CD4-positive, alpha-beta T cell treated with Interleukin-12 subunit alpha and Interleukin-12 subunit beta, for 1 hour (primary cell): ENCODE results near the gene ECHDC3.
A peak's percentile ranks its signal among the peaks of the same experiment; 100 is the strongest.
"Not testable (repeated sequence)": the region's sequence is repeated elsewhere in the genome, so short reads cannot be mapped to it uniquely, and the experiment has no call there.

Experiments
- DNase-seq: peaks from one replicate; pipeline ENCODE4 v3.0.0-alpha.2; 2020

ECHDC3 gene, protein sequence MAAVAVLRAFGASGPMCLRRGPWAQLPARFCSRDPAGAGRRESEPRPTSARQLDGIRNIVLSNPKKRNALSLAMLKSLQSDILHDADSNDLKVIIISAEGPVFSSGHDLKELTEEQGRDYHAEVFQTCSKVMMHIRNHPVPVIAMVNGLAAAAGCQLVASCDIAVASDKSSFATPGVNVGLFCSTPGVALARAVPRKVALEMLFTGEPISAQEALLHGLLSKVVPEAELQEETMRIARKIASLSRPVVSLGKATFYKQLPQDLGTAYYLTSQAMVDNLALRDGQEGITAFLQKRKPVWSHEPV

DNA sequence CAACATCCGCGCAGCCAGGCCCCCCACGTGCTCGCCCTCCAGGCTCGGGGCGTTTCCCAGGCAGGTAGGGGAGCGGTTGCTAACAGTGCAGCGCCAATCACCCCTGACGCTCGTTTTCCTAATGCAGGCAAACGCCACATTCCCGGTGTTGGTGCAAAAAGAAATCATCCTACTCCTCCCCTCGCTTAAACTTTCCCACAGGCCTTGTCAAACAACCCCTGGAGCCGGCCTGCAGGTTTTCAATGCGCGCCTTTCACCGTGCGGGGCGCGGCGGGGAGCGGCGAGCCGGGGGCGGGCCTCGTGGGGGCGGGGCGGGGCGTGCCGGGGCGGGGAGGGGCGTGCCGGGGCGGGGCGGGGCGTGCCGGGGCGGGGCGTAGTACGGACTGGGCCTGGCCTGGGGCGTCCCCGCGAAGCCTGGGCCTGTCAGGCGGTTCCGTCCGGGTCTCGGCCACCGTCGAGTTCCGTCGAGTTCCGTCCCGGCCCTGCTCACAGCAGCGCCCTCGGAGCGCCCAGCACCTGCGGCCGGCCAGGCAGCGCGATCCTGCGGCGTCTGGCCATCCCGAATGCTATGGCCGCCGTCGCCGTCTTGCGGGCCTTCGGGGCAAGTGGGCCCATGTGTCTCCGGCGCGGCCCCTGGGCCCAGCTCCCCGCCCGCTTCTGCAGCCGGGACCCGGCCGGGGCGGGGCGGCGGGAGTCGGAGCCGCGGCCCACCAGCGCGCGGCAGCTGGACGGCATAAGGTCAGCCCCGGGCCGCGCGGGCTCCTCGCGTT is at the start of gene ECHDC3:
Gene ECHDC3 (plus strand): TSS at position 374 of the 770 bp plus-strand sequence. CDS start 195 bp downstream, at position 569.
- peak; percentile 21 for DNase-seq

DNA sequence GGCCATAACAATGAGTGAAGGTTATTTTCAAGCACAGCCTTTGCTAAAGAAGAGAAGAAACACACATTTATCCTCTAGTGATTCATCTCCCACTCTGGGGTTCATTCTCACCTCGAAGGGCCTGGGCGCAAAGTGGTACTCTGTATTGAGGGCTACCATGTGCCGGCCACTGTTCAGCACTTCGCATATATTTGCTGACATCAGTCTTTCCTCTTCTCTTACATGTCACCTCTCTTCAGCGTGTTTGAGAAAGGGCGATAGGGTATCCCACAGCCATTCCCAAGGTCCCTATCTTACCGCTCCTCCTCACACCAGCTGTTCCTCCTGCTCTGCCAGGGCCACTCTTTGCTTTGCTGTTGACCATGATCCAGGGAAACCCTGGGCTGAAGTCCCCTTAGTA is 48.8 kb upstream of the ECHDC3 start:
- no peak for DNase-seq

GRCh38 chr10:11695779-11696178 is 46.4 kb upstream of the ECHDC3 start:
- no peak for DNase-seq

- no peak for DNase-seq
Observed at GRCh38 chr10:11697718-11698527, 44.3 kb upstream of the ECHDC3 start.

DNA sequence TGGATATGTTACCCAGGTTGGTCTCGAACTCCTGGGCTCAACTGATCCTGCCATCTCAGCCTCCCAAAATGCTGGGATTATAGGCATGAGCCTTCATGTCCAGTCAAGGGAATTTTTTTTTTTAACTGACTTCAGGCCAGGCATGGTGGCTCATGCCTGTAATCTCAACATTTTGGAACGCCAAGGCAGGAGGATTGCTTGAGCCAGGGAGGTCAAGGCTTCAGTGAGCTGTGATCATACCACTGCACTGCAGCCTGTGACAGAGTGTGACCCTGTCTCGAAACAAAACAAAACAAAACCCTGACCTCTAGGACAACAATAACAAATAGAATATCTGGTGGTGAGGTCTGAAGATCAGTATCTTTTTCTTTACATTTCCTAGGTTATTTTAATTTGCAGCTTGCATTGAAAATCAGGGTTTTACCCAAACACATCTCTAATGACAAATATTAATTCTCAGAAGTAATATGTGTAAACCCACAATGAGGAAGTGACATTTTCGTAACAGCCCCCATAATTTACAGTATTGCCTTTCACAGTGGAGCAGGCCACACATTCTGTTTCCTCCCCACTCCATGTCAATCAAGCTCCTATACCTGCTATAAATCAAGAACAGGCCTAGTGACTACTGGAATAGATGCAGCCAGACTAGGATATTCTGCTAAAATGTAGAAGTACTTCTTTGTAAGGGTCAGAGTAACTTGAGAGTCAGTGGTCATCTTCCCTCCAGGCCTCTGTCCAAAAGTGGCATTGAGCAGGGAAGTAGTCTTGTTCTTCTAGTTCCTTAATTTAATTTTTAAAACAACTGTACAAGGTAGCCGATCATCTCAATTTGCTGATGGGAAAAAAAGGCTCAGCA is 43.3 kb upstream of the ECHDC3 start:
- DNase-seq = no peak

- DNase-seq = no peak
Observed at GRCh38 chr10:11699550-11700097, 42.6 kb upstream of the ECHDC3 start.

DNA sequence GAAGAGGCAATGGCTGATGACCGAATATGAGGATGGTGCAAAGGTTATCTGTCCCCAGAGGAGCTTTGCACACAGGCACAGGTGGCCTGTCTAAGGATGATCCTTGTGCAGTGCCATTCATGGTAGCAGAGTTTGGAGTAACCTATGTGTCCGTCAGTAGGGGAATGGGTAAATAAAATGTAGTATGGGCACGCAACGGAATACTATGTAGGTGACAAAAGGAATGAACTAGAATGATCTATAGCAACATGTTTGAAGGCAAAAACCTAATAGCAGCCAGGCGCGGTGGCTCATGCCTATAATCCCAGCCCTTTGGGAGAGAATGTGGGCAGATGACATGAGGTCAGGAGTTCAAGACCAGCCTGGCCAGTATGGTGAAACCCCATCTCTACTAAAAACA is 41.6 kb upstream of the ECHDC3 start:
- no peak for DNase-seq

DNA sequence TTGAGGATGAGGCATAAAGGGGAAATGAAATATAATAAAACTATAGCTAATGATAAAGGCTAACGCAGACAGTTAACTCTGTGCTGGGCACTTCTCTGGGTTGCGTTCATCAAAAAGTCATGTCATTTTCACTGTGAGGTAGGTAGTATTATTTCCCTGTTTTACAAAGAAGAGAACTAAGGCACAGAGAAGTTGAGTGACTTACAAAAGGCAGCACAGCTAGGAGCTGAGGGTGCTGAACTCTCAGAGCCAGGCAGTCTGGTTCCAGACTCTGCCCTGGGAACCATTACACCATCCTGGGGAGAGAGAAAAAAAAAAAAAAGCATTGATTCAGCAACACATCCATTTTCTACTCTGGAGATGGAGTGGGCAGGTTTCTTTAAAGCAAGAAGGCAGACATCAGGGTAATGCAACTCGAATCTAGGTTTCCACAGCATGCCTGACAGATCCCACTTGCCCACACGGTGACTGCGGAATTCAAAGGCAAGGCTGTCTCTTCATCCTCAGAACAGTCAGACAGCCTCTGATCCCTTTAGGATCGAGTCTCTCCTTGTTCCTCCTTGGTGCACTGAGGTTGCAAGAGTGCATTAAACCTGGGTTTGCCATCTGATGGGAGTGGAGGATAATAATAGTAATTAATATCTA is 40.6 kb upstream of the ECHDC3 start:
- no peak for DNase-seq

DNA sequence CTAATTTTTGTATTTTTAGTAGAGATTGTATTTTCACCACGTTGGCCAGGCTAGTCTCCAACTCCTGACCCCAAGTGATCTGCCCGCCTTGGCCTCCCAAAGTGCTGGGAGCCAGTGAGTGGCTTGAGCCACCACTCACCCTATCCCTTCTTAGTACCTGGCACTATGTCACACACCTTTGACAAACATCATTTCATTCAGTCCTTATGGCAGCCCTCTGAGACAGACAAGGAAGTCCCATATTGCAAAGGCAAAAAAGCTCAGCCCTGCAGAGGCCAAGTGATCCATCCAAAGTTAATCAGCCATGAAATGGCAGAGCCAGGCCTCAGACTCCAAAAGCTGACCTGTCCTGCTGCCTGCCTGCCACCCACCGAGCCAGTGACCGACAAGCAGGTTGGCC is 39.9 kb upstream of the ECHDC3 start:
- DNase-seq = no peak

DNA sequence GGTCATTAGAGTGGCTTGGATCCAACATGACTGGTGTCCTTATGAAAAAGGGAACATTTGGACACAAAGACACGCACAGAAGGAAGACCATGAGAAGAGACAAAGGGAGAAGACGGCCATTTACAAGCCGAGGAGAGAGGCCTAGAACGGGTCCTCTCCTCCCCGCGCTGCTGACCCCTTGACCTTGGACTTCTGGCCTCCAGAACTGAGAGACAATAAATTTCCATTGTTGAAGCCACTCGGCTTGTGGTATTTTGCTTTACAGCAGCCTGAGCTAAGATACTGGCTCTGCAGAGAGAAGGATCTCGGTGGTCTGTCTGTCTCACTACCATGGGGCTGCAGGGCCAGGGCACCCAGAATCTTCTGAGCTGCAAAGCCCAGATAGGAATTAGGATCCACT is 38.1 kb upstream of the ECHDC3 start:
- no peak for DNase-seq

DNA sequence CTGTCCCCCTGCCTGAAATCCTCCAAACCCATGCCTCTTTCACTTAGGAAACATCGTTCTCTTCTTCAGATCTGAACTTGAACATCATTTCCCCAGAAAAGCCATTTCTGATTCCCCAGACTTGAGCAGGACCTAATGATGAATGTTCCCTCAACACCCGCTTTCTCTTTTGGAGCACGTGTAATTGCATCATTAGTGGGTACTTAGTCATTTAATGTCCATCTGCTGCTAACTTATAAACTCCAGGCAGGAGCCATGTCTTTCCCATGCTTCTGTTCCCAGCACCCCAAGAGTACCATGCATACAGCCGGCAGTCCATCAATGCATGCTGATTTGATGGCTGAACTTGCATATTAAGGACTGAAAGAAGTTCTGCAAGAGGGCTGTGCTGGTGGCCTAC is 36.5 kb upstream of the ECHDC3 start:
- no peak for DNase-seq

GRCh38 chr10:11706895-11707567 is 35.2 kb upstream of the ECHDC3 start:
- no peak for DNase-seq

- DNase-seq = no peak
Observed at GRCh38 chr10:11707624-11708350, 34.4 kb upstream of the ECHDC3 start.

DNA sequence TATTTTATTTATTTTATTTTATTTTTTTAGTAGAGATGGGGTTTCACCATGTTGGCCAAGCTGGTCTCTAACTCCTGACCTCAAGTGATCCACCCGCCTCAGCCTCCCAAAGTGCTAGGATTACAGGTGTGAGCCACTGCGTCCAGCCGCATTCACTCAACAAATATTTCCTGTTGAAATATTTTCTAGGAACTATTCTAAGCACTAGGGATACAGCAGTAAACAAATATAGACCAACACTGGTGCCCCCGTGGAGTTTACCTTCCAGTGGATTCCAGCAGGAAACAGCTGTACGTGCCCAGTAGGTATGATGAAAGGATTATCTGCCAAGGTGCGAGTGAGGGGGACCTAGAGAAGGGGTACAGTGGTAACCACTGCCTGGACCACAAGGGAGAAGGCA is 33.4 kb upstream of the ECHDC3 start:
- not testable (repeated sequence) for DNase-seq

DNA sequence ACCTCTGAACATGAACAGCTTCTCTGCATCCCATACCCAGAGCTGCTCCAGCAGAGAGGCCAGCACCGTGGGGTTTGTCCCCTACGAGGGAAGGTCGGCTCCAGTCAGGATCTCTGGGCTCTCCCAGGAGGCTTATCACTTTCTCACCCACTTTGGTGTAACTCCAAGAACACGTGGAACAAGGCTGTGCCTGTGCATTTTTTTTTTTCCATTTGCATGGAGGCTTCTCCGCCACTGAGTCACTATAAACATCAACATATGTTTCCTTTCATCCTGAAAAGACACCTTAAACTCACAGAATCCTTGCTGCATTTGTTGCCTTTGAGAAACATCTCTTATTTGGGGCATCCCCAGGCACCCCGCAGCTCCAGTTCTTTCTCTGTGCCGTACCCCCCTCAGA is 29.4 kb upstream of the ECHDC3 start:
- no peak for DNase-seq

DNA sequence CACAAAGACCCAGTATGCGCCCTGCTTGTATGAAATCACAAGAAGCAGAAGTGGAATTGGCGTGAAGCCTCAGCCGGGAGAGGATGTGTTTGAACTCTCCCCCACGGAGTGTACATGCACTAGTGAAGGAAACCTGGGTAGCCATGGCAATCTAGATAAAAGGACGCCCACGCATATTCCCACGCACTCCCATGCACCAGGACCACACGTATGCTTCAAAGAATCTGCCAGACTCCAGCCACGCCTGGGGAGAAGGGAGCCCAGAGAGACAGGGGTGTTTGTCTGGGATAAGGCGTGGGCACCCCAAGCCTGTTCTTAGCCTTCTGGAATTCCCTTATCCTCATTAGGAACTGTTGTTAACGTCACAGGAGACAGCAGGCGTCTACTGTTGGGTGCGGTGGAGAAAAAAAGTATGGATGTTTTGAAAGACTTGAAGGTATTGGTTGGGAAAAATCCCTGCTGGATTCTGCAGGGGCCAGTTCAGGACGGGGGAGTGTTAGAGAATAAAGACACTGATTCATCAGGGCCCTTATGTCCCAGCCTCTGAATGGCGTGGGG is 28.9 kb upstream of the ECHDC3 start:
- DNase-seq = no peak

DNA sequence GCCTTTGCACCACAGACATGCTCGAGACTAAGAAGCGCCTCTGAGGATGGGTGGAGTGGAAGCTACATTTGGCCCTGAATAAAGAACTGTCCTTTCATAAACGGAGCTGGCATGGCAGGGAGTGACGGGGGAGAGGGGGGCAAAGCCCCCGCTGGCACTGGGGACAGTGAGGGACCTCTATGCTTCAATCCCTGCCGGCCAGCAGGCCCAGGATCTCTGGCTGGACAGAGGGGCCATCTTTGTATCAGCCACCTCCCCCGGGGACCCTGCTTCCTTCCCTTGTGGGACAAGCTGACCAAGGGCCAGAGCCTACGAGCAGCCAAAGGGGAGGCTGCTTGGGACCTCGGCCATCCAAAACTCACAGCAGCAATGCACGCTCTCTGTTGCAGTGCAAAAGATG is 28.2 kb upstream of the ECHDC3 start:
- DNase-seq = no peak

GRCh38 chr10:11714750-11715365 is 27.3 kb upstream of the ECHDC3 start:
- no peak for DNase-seq

GRCh38 chr10:11715815-11716494 is 26.2 kb upstream of the ECHDC3 start:
- no peak for DNase-seq
